Measurements from ENCODE around the gene FAXDC2. TPM values are rescaled to one million over a fixed set of nuclear protein-coding genes. Genes with fewer than 3 reads are reported as not detected.

Gene FAXDC2, protein sequence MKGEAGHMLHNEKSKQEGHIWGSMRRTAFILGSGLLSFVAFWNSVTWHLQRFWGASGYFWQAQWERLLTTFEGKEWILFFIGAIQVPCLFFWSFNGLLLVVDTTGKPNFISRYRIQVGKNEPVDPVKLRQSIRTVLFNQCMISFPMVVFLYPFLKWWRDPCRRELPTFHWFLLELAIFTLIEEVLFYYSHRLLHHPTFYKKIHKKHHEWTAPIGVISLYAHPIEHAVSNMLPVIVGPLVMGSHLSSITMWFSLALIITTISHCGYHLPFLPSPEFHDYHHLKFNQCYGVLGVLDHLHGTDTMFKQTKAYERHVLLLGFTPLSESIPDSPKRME
- total RNA-seq: 0.62 and 2.6 TPM in 2 replicates

DNA sequence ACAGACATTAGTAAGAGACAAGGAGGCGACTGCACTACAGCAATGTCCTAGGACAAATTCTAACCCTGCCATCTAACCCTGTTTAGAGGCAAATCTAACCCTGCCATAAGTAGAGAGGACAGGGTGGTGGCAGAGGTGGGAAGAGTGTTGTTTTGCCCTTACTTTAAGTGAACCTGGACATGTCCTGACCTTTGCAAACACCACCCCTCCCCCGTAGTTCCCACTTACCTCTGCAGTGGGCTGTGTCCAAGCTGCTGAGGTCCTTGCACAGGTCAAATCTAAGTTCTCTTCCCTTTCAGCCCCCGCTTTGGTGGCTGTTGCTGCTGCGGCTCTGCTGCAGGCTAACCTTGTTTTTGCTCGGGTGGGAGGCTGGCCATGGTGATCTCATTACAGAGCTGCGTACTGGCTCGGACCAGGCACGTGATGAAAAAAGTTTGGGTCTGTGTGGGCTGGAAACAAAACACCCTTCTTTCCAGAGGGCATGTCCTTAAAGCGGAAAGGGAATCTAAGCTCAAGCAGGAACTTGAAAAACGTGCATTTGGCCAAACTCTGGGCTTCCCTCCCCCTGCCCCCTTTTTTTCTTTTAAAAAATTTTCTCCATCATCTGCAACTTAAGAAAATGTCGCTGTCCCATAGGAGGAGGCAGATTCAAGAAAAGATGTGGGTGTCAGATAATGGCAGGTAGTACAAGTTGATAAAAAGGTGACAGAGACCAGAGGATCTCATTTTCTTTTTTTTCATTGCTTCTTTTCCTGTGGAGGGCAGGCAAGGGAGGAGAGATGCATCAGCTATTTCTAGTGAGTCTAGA is at the start of gene FAXDC2:
Gene FAXDC2 (minus strand): TSS at position 349 of the 808 bp plus-strand sequence. CDS start 12,425 bp downstream, outside the sequence.
- Histone ChIP-seq H3K4me3 (ENCODE audit: low read depth, low read length) (peak within 1 kb of the TSS; percentile 43), H3K27me3 (ENCODE audit: control insufficient read depth, insufficient read depth, low read length) (no peaks in the 10 kb centered on the region), H3K36me3 (ENCODE audit: control insufficient read depth, insufficient read depth, low read length) (no peaks in the 10 kb centered on the region)
- TF ChIP-seq, protein P1, sequence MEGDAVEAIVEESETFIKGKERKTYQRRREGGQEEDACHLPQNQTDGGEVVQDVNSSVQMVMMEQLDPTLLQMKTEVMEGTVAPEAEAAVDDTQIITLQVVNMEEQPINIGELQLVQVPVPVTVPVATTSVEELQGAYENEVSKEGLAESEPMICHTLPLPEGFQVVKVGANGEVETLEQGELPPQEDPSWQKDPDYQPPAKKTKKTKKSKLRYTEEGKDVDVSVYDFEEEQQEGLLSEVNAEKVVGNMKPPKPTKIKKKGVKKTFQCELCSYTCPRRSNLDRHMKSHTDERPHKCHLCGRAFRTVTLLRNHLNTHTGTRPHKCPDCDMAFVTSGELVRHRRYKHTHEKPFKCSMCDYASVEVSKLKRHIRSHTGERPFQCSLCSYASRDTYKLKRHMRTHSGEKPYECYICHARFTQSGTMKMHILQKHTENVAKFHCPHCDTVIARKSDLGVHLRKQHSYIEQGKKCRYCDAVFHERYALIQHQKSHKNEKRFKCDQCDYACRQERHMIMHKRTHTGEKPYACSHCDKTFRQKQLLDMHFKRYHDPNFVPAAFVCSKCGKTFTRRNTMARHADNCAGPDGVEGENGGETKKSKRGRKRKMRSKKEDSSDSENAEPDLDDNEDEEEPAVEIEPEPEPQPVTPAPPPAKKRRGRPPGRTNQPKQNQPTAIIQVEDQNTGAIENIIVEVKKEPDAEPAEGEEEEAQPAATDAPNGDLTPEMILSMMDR (IDR thresholded peaks at IDR 0.05; ENCODE audit: insufficient read depth, low read length, poor library complexity, severe bottlenecking): no peak
- DNase-seq (ENCODE audit: low read depth): no peak

DNA sequence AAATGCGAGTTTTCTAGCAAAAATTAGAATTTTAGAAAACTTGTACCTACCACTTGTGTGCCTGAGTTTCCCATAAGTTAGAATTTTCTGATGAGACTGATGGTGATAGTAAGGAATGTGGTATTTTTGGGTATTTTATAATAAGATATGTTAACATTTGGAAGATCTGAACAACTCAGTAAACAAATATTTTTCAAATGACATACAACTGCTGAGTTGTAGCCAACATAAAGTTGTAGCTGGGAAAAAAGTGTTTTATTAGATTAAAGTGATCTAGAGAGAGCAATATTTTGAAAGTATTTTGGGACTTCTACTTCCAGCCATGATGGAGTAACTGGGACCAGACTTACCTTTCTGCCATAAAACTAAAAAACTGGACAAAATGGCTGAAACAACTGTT is 49.7 kb upstream of the FAXDC2 start:
- H3K36me3 ChIP-seq (ENCODE audit: control insufficient read depth, insufficient read depth, low read length): peaks cover 1% of the 10 kb centered on the region
- no peak overlapping the region for H3K4me3 ChIP-seq (ENCODE audit: low read depth, low read length)
- TF ChIP-seq, protein P1 (IDR thresholded peaks at IDR 0.05; ENCODE audit: insufficient read depth, low read length, poor library complexity, severe bottlenecking): no peak
- no peak for DNase-seq (ENCODE audit: low read depth)
- no peaks in the 10 kb centered on the region for H3K27me3 ChIP-seq (ENCODE audit: control insufficient read depth, insufficient read depth, low read length)

DNA sequence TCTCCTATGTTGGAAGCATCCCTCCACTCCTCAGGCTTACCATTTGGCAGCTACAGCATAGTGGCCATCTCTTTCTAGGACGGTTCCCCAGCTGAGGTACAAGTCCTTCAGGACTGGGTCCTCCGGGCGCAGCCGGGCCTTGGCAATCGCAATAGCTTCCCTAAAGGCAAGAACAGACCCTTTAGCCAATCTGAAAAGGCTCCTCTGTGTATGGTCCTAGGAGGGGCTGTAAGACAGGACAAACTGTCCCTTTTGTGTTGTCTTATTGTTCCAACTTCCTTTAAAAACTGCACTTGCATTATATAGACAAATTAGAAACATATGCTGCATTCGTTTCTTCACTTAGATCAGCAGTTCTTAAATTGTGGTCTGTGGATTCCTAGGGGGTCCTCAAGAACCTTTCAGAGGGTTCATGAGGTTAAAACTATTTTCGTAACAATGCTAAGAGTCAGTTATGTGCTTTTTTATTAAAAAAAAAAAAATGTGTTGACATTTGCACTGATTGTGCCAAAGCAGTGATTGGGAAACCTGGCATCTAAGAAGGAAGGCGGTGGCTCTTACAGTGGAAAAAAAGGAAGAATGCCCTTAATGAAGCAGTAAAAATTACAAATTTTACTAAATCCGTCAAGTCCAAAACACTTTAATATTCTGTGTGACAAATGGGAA is 48.9 kb upstream of the FAXDC2 start:
- TF ChIP-seq, protein P1 (IDR thresholded peaks at IDR 0.05; ENCODE audit: insufficient read depth, low read length, poor library complexity, severe bottlenecking): no peak
- peaks cover 1% of the 10 kb centered on the region for H3K36me3 ChIP-seq (ENCODE audit: control insufficient read depth, insufficient read depth, low read length)

DNA sequence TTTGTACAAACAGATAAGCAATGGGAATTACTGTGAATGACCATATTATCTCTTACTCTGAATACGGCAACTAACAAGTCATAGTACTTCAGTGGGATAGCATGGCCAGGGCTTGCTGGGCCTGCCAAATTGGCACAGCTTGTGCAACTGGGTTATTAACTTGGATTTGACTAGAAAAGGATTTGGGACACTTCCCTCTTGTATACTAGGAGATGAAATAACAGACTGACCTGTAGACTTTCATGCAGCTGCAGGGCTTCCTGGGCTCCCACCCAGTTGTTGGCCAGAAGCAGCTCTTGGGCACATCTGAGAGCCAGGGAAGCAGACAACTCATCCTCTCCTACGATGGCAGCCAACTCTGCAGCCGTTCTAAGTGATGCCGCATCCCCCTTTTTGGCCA is 47.8 kb upstream of the FAXDC2 start:
- H3K27me3 ChIP-seq (ENCODE audit: control insufficient read depth, insufficient read depth, low read length): no peaks in the 10 kb centered on the region
- H3K4me3 ChIP-seq (ENCODE audit: low read depth, low read length): no peak overlapping the region
- no peak for DNase-seq (ENCODE audit: low read depth)
- TF ChIP-seq, protein P1 (IDR thresholded peaks at IDR 0.05; ENCODE audit: insufficient read depth, low read length, poor library complexity, severe bottlenecking): no peak
- peaks cover 1% of the 10 kb centered on the region for H3K36me3 ChIP-seq (ENCODE audit: control insufficient read depth, insufficient read depth, low read length)

More for the DNA sequence above, 48.9 kb upstream of the FAXDC2 start:
- Histone ChIP-seq H3K27me3 (ENCODE audit: control insufficient read depth, insufficient read depth, low read length) (no peaks in the 10 kb centered on the region), H3K4me3 (ENCODE audit: low read depth, low read length) (no peak overlapping the region)
- DNase-seq (ENCODE audit: low read depth): no peak

DNA sequence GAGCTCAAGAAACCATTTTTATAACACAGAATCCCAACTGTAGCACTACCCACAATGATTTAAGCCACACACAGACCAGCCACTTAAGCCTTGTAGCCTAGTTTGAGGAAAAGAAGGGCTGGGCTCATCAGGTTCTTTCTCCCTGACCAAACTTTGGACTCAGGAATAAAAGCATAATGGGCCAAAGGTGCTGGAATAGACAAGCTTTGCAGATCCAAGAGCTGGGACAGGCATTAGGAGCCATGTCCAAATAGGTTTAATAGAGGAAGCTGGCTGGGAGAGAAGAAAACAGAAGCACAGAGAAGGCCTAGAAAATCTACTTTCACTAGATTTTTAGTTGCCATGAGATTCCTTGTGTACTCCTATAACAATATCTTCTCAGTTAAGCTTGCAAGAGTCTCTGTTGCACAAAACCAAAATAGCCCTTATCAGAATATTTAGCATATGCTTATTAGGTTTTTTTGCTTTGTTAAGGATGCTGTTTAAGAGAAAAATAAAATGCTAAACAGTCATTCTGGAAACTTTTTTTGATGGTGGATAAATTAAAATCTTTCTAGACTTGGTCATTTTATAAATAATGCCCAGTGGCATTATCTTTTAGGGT is 46.3 kb upstream of the FAXDC2 start:
- Histone ChIP-seq H3K4me3 (ENCODE audit: low read depth, low read length) (no peak overlapping the region), H3K27me3 (ENCODE audit: control insufficient read depth, insufficient read depth, low read length) (no peaks in the 10 kb centered on the region), H3K36me3 (ENCODE audit: control insufficient read depth, insufficient read depth, low read length) (peaks cover 1% of the 10 kb centered on the region)
- no peak for DNase-seq (ENCODE audit: low read depth)
- TF ChIP-seq, protein P1 (IDR thresholded peaks at IDR 0.05; ENCODE audit: insufficient read depth, low read length, poor library complexity, severe bottlenecking): no peak

Measured in kidney epithelial cell (primary cell).